Kidney glomerular epithelial cell (primary cell): ENCODE measurements around the gene UTS2.

Experiments used
- DNase-seq: peaks from one replicate; lab custom pipeline; 2025; lab: John Stamatoyannopoulos, UW

The UTS2 gene

DNA sequence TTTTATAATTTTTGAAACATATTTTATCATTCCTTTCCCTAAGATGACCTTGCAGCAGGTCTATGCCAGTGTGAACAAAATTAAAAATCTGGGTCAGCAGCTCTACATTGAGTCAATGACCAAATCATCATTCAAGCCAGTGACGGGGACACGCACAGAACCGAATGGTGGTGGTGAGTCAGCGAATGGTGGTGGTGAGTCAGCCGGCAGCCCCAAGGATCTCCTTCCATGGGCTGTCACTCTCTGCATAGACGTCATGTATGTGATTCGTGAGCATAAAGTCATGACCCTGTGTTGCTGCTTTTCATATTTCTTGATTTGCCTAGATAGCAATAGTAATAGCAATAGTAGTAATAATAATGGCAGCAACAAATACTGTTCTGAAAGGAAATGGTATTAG lies 42.5 kb downstream of the UTS2 start:
- DNase-seq: peak; percentile 1

DNA sequence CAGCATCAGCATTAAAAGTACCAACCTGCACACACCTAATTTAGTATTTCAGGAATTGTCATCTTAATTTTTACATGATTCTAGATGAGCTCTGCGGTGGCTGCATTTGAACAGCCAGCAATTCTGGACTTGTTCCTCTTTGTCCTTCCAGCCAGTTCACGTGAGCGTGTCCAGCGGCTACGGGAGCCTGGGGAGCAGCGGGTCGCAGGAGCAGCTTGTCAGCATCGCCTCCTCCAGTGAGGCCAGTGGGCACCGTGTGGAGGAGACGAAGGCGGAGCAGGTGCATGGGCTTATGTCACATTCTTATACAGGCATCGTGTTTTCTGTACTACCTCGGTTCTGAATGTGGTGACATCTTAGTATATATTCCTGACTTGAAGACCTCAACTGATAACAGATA lies 43.1 kb downstream of the UTS2 start:
- no peak for DNase-seq

DNA sequence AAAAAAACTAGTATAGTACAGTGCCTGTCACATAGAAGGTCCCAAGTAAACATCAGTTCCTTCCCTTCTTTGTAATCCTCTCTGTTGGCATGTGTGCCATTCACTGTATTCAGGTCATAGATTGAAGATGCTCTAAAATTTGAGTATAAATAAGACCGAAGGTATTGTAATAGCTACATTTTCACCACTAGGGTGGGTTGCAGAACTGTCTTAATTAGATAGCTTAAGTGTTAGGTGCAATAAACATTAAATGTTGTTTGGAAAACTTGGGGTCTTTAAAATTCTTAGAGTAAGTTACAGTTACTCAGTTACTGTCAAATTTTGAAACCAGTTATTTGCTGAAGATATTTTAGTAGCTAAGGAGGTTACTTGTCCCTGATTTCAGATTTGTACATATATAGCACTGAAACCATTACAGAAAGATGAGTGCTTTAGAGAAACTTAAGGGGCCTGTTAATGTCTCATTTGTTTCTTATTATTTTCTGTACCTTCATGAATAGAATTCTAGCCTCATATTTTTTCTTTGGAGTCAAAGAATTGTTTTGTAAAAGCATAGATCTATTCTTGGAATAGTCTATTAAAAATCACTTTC lies 44.5 kb downstream of the UTS2 start:
- peak; percentile 5 for DNase-seq

DNA sequence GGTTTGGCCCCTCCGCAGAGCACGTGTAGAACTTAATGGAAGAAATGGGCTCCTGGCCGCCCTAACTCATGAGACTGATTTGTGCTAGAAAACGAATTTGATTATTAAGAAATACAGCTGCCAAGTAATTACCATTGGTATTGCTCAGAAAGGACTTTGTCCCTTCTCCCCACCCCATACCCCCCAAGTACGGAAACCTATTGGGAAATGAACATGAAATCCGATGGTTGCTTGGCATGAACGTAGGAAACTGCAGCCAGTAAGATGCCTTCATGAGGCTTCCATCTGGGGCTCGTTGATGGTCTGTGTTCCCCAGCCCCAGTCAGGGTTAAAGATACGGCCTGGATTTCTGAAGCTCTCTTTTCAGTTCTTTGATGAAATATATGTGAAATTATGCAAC lies 47.4 kb downstream of the UTS2 start:
- no peak for DNase-seq
